Stimulated activated CD4-positive, alpha-beta T cell treated with anti-CD3 and anti-CD28 coated beads, Interleukin-2, amount 100 ng/mL, for 4 hours (primary cell): ENCODE results near the gene IFFO2.
"Not testable (repeated sequence)": the region's sequence is repeated elsewhere in the genome, so short reads cannot be mapped to it uniquely, and the experiment has no call there.

ENCODE experiments used
- DNase-seq: peaks from one replicate; pipeline ENCODE4 v3.0.0-alpha.2; 2020; ENCODE audit warnings: low read depth

IFFO2 gene

GRCh38 chr1:18874600-18874999, 81.9 kb downstream of the IFFO2 start:
- DNase-seq: no peak

- DNase-seq: no peak
These were observed 82.4 kb downstream of the IFFO2 start for GRCh38 chr1:18874036-18874435.

GRCh38 chr1:18872071-18872611, 84.3 kb downstream of the IFFO2 start:
- no peak for DNase-seq

- DNase-seq: no peak
These were observed 84.9 kb downstream of the IFFO2 start for GRCh38 chr1:18871401-18872070.

GRCh38 chr1:18870957-18871356, 85.5 kb downstream of the IFFO2 start:
- DNase-seq: no peak

GRCh38 chr1:18870595-18870865, 85.9 kb downstream of the IFFO2 start:
- not testable (repeated sequence) for DNase-seq

GRCh38 chr1:18869847-18870594, 86.5 kb downstream of the IFFO2 start:
- DNase-seq: no peak

GRCh38 chr1:18868801-18869424, 87.6 kb downstream of the IFFO2 start:
- no peak for DNase-seq

- DNase-seq: no peak
These were observed 88.1 kb downstream of the IFFO2 start for GRCh38 chr1:18868354-18868753.

- DNase-seq: no peak
These were observed 89.6 kb downstream of the IFFO2 start for GRCh38 chr1:18866846-18867245.

GRCh38 chr1:18866314-18866713, 90.2 kb downstream of the IFFO2 start:
- DNase-seq: no peak

- DNase-seq: no peak
These were observed 91.3 kb downstream of the IFFO2 start for GRCh38 chr1:18865176-18865575.

GRCh38 chr1:18861590-18861989, 94.9 kb downstream of the IFFO2 start:
- no peak for DNase-seq

- no peak for DNase-seq
These were observed 95.4 kb downstream of the IFFO2 start for GRCh38 chr1:18861082-18861481.

GRCh38 chr1:18859560-18859959, 96.9 kb downstream of the IFFO2 start, which contains the start of gene TAS1R2:
TSS of gene TAS1R2 (minus strand) at chr1:18859660. CDS start at chr1:18859660, 0 bp downstream.
- no peak for DNase-seq

GRCh38 chr1:18858070-18858688, 98.3 kb downstream of the IFFO2 start:
- DNase-seq: no peak

- DNase-seq: no peak
These were observed 100.0 kb downstream of the IFFO2 start for GRCh38 chr1:18856435-18856834.

GRCh38 chr1:18855573-18855972, 100.9 kb downstream of the IFFO2 start:
- no peak for DNase-seq

- no peak for DNase-seq
These were observed 102.0 kb downstream of the IFFO2 start for GRCh38 chr1:18854331-18855025.
